Activated CD4-positive, alpha-beta T cell treated with anti-CD3 and anti-CD28 coated beads, Interleukin-2, amount 50 U/mL, for 1 hour (primary cell): ENCODE measurements around the gene TRDN.
"Not testable (repeated sequence)": the region's sequence is repeated elsewhere in the genome, so short reads cannot be mapped to it uniquely, and the experiment has no call there.

Experiments
- DNase-seq: peaks from one replicate; pipeline ENCODE4 v3.0.0-alpha.2; 2020

TRDN gene

GRCh38 chr6:123629258-123629941 lies 7.3 kb downstream of the TRDN start:
- no peak for DNase-seq

- DNase-seq, result no peak
Measured at GRCh38 chr6:123625696-123626095, 11.1 kb downstream of the TRDN start.

- DNase-seq, result no peak
Measured at GRCh38 chr6:123622780-123623179, 14.0 kb downstream of the TRDN start.

DNA sequence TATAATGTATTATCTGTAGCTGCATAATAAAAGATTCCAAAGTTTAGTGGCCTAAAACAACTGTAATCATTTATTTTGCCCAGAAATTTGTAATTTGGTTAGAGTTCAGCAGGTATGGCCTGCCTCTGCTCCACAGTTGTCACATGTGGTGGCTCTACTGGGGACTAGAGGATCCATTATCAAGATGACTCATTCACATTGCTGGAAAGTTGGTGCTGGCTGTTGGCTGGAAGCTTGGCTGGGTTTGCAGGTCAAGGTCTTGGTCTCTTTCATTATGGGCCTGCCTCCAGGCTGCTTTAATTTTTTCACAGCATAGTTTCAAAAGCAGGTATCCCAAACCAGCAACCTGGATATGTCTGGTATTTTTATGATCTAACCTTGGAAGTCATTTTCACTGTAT lies 17.6 kb downstream of the TRDN start:
- no peak for DNase-seq

- no peak for DNase-seq
Measured at GRCh38 chr6:123616942-123617341, 19.8 kb downstream of the TRDN start.

- DNase-seq, result no peak
Measured at GRCh38 chr6:123616016-123616415, 20.7 kb downstream of the TRDN start.

- DNase-seq, result no peak
Measured at GRCh38 chr6:123610779-123611178, 26.0 kb downstream of the TRDN start.

DNA sequence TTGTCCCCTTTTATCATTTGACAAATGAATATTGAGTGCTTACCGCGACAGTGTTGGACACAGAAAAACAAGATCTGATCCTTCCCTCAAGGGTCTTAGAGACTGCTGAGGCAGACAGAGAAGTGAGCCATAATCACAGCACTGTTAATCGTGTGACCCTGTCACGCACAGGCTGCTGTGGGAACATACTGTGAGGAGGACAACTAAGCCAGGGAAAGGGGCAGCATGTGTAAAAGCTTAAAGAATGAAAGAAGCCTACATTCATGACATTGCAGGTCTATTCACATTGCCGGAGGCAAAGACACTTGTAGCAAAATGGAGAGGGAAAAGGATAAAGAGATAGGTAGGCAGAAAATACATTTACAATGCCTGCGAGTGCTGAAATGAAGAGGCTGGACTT lies 32.7 kb downstream of the TRDN start:
- DNase-seq, result no peak

GRCh38 chr6:123598011-123598410 lies 38.7 kb downstream of the TRDN start:
- DNase-seq, result no peak

GRCh38 chr6:123594776-123595175 lies 42.0 kb downstream of the TRDN start:
- DNase-seq, result no peak

DNA sequence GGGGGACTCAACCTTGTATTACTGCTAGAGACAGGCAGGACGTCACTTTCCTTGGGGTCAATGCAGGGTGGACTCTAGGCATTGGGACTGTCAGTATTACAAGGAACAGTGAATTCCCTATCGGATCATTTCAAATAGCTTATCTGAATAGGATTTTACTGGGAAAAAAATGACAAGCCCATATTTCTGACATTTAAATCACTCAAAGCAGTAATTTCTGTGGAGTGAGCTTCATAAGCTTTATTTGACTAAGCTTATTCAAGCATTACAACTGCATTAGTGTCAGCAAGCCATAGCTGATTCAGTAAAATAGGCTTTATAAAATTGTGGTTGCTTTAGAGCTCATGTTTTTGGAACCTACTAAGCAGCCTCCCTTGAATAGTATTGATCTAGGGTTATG lies 44.3 kb downstream of the TRDN start:
- DNase-seq, result no peak

DNA sequence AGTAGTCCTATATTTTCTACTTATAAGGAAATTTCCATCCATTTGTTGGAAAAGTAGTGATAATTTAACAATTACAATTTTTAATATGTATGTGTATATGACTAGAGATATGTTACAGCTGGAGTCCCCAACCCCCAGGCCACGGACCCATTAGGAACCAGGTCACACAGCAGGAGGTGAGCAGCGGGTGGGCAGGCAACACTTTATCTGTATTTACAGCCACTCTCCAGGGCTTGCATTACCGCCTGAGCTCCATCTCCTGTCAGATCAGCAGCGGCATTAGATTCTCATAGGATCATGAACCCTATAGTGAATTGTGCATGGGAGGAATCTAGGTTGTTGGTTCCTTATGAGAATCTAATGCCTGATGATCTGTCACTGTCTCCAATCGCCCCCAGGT lies 46.8 kb downstream of the TRDN start:
- no peak for DNase-seq

DNA sequence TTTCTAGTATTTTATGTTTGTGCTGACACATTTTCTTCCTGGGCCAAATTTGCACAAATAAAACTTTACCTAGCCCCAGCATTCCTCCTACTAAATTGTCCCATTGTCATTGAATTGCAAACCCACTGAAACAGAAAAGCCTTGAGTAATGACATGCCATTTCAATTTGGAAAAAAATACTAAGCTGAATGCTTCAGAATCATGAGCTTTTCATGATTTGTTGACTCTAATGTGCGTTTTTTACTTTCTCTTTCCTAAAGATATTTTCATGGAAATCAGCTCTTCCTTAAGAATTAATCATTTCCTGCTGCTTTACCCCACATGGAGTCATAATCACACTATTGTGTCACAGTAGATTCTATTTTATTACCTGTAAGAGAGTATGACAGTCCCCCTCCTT lies 47.4 kb downstream of the TRDN start:
- DNase-seq, result no peak

GRCh38 chr6:123588546-123588895 lies 48.2 kb downstream of the TRDN start:
- DNase-seq, result no peak

DNA sequence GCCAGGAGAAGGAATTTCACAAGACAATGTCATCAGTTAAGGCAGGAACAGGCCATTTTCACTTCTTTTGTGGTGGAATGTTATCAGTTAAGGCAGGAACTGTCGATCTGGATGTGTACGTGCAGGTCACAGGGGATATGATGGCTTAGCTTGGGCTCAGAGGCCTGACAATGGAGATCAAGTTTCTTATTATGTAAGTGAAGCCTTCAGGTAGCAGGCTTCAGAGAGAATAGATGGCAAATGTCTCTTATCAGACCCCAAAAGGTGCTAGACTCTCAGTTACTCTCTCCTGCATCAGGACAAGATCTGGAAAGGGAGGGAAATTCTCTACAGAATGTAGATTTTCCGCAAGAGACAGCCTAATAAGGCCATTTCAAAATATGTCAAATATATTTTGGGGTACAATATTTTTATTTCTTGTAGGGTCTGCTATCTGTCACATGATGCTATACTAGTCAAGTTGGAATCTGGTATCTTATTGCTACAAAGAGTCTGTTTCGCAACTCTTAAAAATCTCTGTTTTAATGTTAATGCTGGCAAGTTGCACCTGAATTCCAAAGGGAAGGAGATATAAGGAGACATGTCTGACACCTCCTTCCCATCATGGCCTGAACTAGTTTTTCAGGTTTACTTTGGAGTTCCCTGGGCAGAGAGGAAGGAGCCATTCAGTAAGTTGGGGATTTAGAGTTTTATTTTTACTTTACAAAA lies 48.8 kb downstream of the TRDN start:
- DNase-seq, result no peak

GRCh38 chr6:123587407-123587806 lies 49.3 kb downstream of the TRDN start:
- not testable (repeated sequence) for DNase-seq

- DNase-seq, result no peak
Measured at GRCh38 chr6:123580331-123580730, 56.4 kb downstream of the TRDN start.

GRCh38 chr6:123575188-123575587 lies 61.6 kb downstream of the TRDN start:
- DNase-seq, result no peak

- no peak for DNase-seq
Measured at GRCh38 chr6:123570813-123571684, 65.7 kb downstream of the TRDN start.

DNA sequence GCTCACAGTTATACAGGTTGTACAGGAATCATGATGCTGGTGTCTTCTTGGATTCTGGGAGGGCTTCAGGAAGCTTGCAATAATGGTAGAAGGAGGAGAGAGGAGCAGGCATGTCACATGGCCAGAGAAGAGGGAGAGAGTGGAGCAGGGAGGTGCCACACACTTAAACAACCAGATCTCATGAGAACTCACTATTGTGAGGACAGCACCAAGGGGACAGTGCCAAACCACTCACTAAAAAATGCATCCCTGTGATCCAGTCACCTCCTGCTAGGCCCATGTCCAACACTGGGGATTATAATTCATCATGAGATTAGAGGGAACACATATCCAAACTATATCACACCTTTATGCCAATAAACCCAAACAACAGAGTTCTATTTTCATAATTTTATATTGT lies 67.2 kb downstream of the TRDN start:
- DNase-seq, result no peak

- DNase-seq, result no peak
Measured at GRCh38 chr6:123565529-123565928, 71.2 kb downstream of the TRDN start.

DNA sequence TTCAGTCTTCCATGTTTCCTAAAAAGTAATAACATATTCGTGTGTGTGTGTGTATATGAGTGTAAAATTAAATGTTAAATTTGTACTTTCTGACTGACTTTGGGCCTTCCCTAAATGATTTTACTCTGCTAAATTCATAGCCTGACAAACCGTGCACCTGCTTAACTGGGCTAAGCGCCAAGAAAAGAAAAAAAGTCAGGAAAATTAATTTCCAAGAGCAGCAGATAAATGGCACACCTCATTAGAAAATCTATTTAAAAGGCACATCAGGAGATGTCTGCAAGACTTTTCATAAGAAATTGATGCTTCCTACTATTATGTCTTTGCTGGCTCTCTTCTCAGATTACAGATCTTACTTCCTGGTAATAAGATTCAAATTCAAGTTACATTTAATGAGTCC lies 72.4 kb downstream of the TRDN start:
- DNase-seq, result no peak

DNA sequence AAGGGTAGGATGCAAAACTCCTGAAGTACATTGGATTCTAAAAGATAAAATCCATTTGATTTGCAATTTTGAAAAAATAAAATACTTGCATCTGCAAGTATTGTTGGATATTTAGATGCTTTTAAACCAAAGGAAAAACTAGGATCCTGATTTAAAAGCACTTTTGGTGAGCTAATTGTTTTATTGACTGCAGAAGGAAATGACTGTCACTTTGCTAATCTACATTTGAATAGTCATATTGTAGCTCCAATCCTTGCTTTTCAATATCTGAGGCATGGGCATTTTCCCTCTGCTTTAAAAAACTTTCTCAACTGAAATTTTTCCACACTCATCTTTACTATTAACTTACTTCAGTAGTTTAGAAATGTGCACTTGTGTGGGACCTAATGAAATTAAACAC lies 74.1 kb downstream of the TRDN start:
- no peak for DNase-seq

GRCh38 chr6:123562264-123562663 lies 74.5 kb downstream of the TRDN start:
- DNase-seq, result no peak
